HepG2 (cell line): ENCODE measurements around the gene ARHGAP15. TPM values are rescaled to one million over a fixed set of nuclear protein-coding genes. Genes with fewer than 3 reads are reported as not detected.

Experiments
- ATAC-seq: fragments of 200-7000 bp; cut with Tn5 transposase; 3 replicates; pipeline ENCODE4 v1.9.1; 2020; ENCODE audit warnings: mild to moderate bottlenecking, moderate library complexity
- BruUV-seq: library from RNA; stranded (reverse); fragments of 400-500 nt; replicated peaks from 2 replicates; lab custom pipeline; 2021; lab: Mats Ljungman, UMichigan
- CTCF ChIA-PET: fragments of 300-600 bp; formaldehyde crosslinking; extraction: SDS; loops from one replicate; lab custom pipeline; 2021; ENCODE audit warnings: low total read pairs, inconsistent platforms, low intra/inter-chr PET ratio; lab: Yijun Ruan, JAX
- POLR2A ChIA-PET: fragments of 350-600 bp; sonication (Branson Sonifier 250); formaldehyde crosslinking; loops from one replicate; lab custom pipeline; 2020; ENCODE audit warnings: antibody characterized with exemption, inconsistent platforms; lab: Yijun Ruan, JAX
- DNase-seq: peaks from one replicate; pipeline ENCODE4 v3.0.0-alpha.2; 2015; ENCODE audit warnings: low spot score
- FAIRE-seq: peaks from 3 replicates; lab custom pipeline; 2011; peaks lifted over from hg19 to GRCh38; lab: Jason Lieb, UNC
- H2AFZ ChIP-seq: one replicate; pipeline ENCODE4 v1.6.1; 2011; ENCODE audit warnings: low read length, inconsistent platforms
- H3K27ac ChIP-seq: fragments of 300-600 bp; 3 replicates; pipeline ENCODE4 v1.8.0; 2011; ENCODE audit warnings: mixed run types, mild to moderate bottlenecking, mixed read lengths, low read length, inconsistent platforms; ENCODE audit not compliant: insufficient read depth; ENCODE audit errors: extremely low read length
- H3K27me3 ChIP-seq, 2 experiments: fragments of 200-600 bp in 1 of 2; 2 replicates in 1 of 2; 3 replicates in 1 of 2; pipeline versions ENCODE4 v1.6.0 to v1.8.0; 2011; ENCODE audit warnings: low read length in 2 of 2, mild to moderate bottlenecking in 2 of 2, moderate library complexity in 2 of 2, inconsistent platforms in 1 of 2; ENCODE audit not compliant: insufficient read depth in 2 of 2, control insufficient read depth in 1 of 2
- H3K36me3 ChIP-seq, 2 experiments: fragments of 200-600 bp in 1 of 2; replicated peaks in 1 of 2; 2 replicates in 1 of 2; 3 replicates in 1 of 2; pipeline versions ENCODE4 v1.5.1 to v1.8.0; 2011; ENCODE audit warnings: low read length in 2 of 2, inconsistent platforms in 1 of 2; ENCODE audit not compliant: insufficient read depth in 2 of 2, control insufficient read depth in 1 of 2
- H3K4me1 ChIP-seq: 2 replicates; pipeline ENCODE4 v1.5.1; 2012; ENCODE audit warnings: low read length, inconsistent platforms; ENCODE audit not compliant: insufficient read depth
- H3K4me2 ChIP-seq: 2 replicates; pipeline ENCODE4 v1.6.0; 2011; ENCODE audit warnings: low read depth, low read length, inconsistent platforms
- H3K4me3 ChIP-seq, 3 experiments: fragments of 200-600 bp in 1 of 3; sonication (generic), shearing (Covaris generic) in 1 of 3; replicated peaks in 1 of 3; 2 replicates each; pipeline ENCODE4 v1.5.1; 2011 to 2016; ENCODE audit warnings: low read length in 3 of 3, inconsistent platforms in 2 of 3, low read depth in 2 of 3, mild to moderate bottlenecking in 2 of 3, control low read depth in 1 of 3, mixed read lengths in 1 of 3; ENCODE audit not compliant: insufficient read depth in 1 of 3
- H3K79me2 ChIP-seq: one replicate; pipeline ENCODE4 v1.6.1; 2011; ENCODE audit warnings: low read length, inconsistent platforms; ENCODE audit not compliant: insufficient read depth
- H3K9ac ChIP-seq: 2 replicates; pipeline ENCODE4 v1.6.0; 2011; ENCODE audit warnings: mild to moderate bottlenecking, low read depth, low read length, inconsistent platforms; ENCODE audit not compliant: insufficient read depth
- H3K9me3 ChIP-seq: 2 replicates; pipeline ENCODE4 v1.5.1; 2012; ENCODE audit warnings: mild to moderate bottlenecking, low read length
- H4K20me1 ChIP-seq: 2 replicates; pipeline ENCODE4 v1.6.0; 2011; ENCODE audit warnings: inconsistent platforms, mild to moderate bottlenecking, low read length, moderate library complexity; ENCODE audit not compliant: insufficient read depth
- GLMP ChIP-seq: sonication (generic); formaldehyde crosslinking; IDR thresholded peaks from 2 replicates; pipeline ENCODE4 v1.9.0; 2021; ENCODE audit warnings: missing genetic modification reagents, mild to moderate bottlenecking, borderline replicate concordance
- GMEB2 ChIP-seq: IDR thresholded peaks from 2 replicates; pipeline ENCODE4 v1.6.1; 2016; ENCODE audit warnings: missing biosample characterization, missing genetic modification reagents, low read depth
- HOXA7 ChIP-seq: sonication (generic); formaldehyde crosslinking; IDR thresholded peaks from 2 replicates; pipeline ENCODE4 v1.8.1; 2022; ENCODE audit warnings: mild to moderate bottlenecking, missing genetic modification reagents, moderate library complexity
- IRF2 ChIP-seq: IDR thresholded peaks from 2 replicates; pipeline ENCODE4 v1.6.1; 2018; ENCODE audit warnings: missing genetic modification reagents, missing compliant biosample characterization
- NFKB2 ChIP-seq: sonication (generic); formaldehyde crosslinking; IDR thresholded peaks from 2 replicates; pipeline ENCODE4 v1.4.0; 2020; ENCODE audit warnings: missing genetic modification reagents, borderline replicate concordance
- SMAD3 ChIP-seq: sonication (generic); formaldehyde crosslinking; IDR thresholded peaks from 2 replicates; pipeline ENCODE4 v1.4.0; 2020; ENCODE audit warnings: missing genetic modification reagents
- SNAPC4 ChIP-seq: sonication (generic); formaldehyde crosslinking; IDR thresholded peaks from 2 replicates; pipeline ENCODE4 v1.4.0; 2020; ENCODE audit warnings: mild to moderate bottlenecking, missing genetic modification reagents
- SOX5 ChIP-seq: IDR thresholded peaks from 2 replicates; pipeline ENCODE4 v1.6.1; 2016; ENCODE audit warnings: borderline replicate concordance
- UBTF ChIP-seq: sonication (generic); formaldehyde crosslinking; IDR thresholded peaks from 2 replicates; pipeline ENCODE4 v1.4.0; 2020; ENCODE audit warnings: mild to moderate bottlenecking, missing genetic modification reagents
- ZNF232 ChIP-seq: sonication (generic); formaldehyde crosslinking; IDR thresholded peaks from 2 replicates; pipeline ENCODE4 v1.4.0; 2020; ENCODE audit warnings: missing genetic modification reagents, borderline replicate concordance
- ZNF781 ChIP-seq: sonication (generic); formaldehyde crosslinking; IDR thresholded peaks from 2 replicates; pipeline ENCODE4 v1.5.1; 2020; ENCODE audit warnings: borderline replicate concordance, mild to moderate bottlenecking, missing genetic modification reagents; ENCODE audit errors: not compliant biosample characterization
- ZSCAN29 ChIP-seq: sonication (generic); formaldehyde crosslinking; conservative IDR thresholded peaks from 2 replicates; pipeline ENCODE4 v1.4.0; 2020; ENCODE audit warnings: mild to moderate bottlenecking, missing genetic modification reagents
- WGBS: methylation state at CpG from one replicate; pipeline ENCODE4 v1.1.6; 2017; ENCODE audit warnings: low lambda C conversion rate; 5-methylcytosine and 5-hydroxymethylcytosine counted together
- in situ Hi-C: cut with HindIII; loops from 2 replicates; pipeline ENCODE4 v1.10.0; 2017; ENCODE audit warnings: low pct_unique_long_range_greater_than_20kb; ENCODE audit not compliant: extremely low pct_ligation_motif_present
- intact Hi-C: fragments of 100-400 bp; cut with micrococcal nuclease; formaldehyde crosslinking; loops from one replicate; pipeline ENCODE4 v1.10.0; 2022; ENCODE audit not compliant: unreplicated experiment
- polyA plus RNA-seq, 8 experiments: library from polyadenylated mRNA; depleted of rRNA in 3 of 8; stranded (reverse) in 7 of 8; unstranded in 1 of 8; fragments of >200 nt; fragmentation: Illumina TruSeq in 4 of 8; extraction: Trizol in 4 of 8; gene quantifications; 2 replicates each; pipeline versions ENCODE4 v1.2.1 to v1.2.3, GENCODE V29; 2011 to 2016; ENCODE audit warnings: low read depth in 4 of 8, missing spikeins in 1 of 8, mixed read lengths in 1 of 8; ENCODE audit not compliant: insufficient read depth in 1 of 8
- total RNA-seq, 5 experiments: library from RNA; depleted of rRNA; stranded (reverse); fragments of >200 nt; fragmentation: Illumina TruSeq; extraction: Trizol; gene quantifications; 2 replicates each; pipeline ENCODE4 v1.2.3, GENCODE V29; 2016; ENCODE audit warnings: low read depth in 1 of 5

Gene ARHGAP15
- total and polyA plus RNA-seq, 2 of the 13 experiments (the other 11 are each of a cell fraction or from before 2014, with no cell fraction given), result 0.04 TPM; not detected in 1

GRCh38 chr2:143692967-143693366, 563.7 kb downstream of the ARHGAP15 start (continued):
- TF ChIP-seq ZSCAN29 (CRISPR knock-in tag) (no peak), ZNF781 (CRISPR knock-in tag) (no peak), NFKB2 (CRISPR knock-in tag) (no peak)

GRCh38 chr2:143694335-143694734, 565.1 kb downstream of the ARHGAP15 start:
- FAIRE-seq, result no peak
- in situ Hi-C loops, result no loop called here
- no peak for TF ChIP-seq HOXA7 (CRISPR knock-in tag)
- TF ChIP-seq SNAPC4, result no peak
- no peak for TF ChIP-seq GMEB2
- no peak for TF ChIP-seq ZNF232 (CRISPR knock-in tag)
- no peak for TF ChIP-seq IRF2 (CRISPR knock-in tag)
- no peak for TF ChIP-seq SMAD3 (CRISPR knock-in tag)
- TF ChIP-seq SOX5 (CRISPR knock-in tag), result no peak
- TF ChIP-seq UBTF, result no peak
- no peak for TF ChIP-seq GLMP (CRISPR knock-in tag)

More at GRCh38 chr2:143694335-143694734, 565.1 kb downstream of the ARHGAP15 start:
- DNase-seq (no peak), ATAC-seq (no peak)
- no peaks in the 10 kb centered on the region for H4K20me1 ChIP-seq
- H3K4me3 ChIP-seq, result no peak overlapping the region
- H3K36me3 ChIP-seq, result no peaks in the 10 kb centered on the region
- ChIA-PET POLR2A (no interaction called here), CTCF (no interaction called here)
- BruUV-seq, result no TSS peak
- H3K4me2 ChIP-seq, result no peak overlapping the region
- intact Hi-C loops, result no loop called here
- H3K9ac ChIP-seq, result no peak overlapping the region
- no peak overlapping the region for H2AFZ ChIP-seq
- 2% methylated on average over 3 of the region's 3 CpGs for WGBS
- H3K27ac ChIP-seq, result no peak overlapping the region
- H3K9me3 ChIP-seq, result no peaks in the 10 kb centered on the region
- no peaks in the 10 kb centered on the region for H3K79me2 ChIP-seq
- H3K4me1 ChIP-seq, result no peaks in the 10 kb centered on the region
- H3K27me3 ChIP-seq, result no peaks in the 10 kb centered on the region
